PC-3 (cell line): ENCODE data around the gene RTKN2. TPM values are rescaled to one million over a fixed set of nuclear protein-coding genes. Genes with fewer than 3 reads are reported as not detected.

ENCODE experiments used
- ATAC-seq: fragments of 200-7000 bp; cut with Tn5 transposase; 2 replicates; pipeline ENCODE4 v1.9.1; 2020; ENCODE audit warnings: mild to moderate bottlenecking, moderate library complexity
- BruUV-seq: library from RNA; stranded (reverse); fragments of 400-500 nt; replicated peaks from 2 replicates; lab custom pipeline; 2021; lab: Mats Ljungman, UMichigan
- CTCF ChIA-PET: fragments of 300-600 bp; sonication (Branson Sonifier 250); formaldehyde crosslinking; loops from one replicate; lab custom pipeline; 2022; ENCODE audit warnings: antibody characterized with exemption; lab: Charles Lee
- POLR2A ChIA-PET: fragments of 300-600 bp; sonication (Branson Sonifier 250); formaldehyde crosslinking; loops from one replicate; lab custom pipeline; 2022; ENCODE audit warnings: antibody characterized with exemption; ENCODE audit not compliant: unreplicated experiment; lab: Charles Lee
- DNase-seq: peaks from one replicate; pipeline ENCODE4 v3.0.0-alpha.2; 2015
- H2AFZ ChIP-seq: fragments of 300-600 bp; sonication (generic); 2 replicates; pipeline ENCODE4 v1.6.0; 2016; ENCODE audit warnings: antibody characterized with exemption, low read length
- H3F3A ChIP-seq: fragments of 300-600 bp; sonication (generic); one replicate; pipeline ENCODE4 v1.6.0; 2017; ENCODE audit warnings: antibody characterized with exemption, low read length, control low read depth, mild to moderate bottlenecking; ENCODE audit not compliant: unreplicated experiment
- H3K27ac ChIP-seq: fragments of 300-600 bp; sonication (generic); 2 replicates; pipeline ENCODE4 v1.5.1; 2016; ENCODE audit warnings: mild to moderate bottlenecking, low read length
- H3K27me3 ChIP-seq: fragments of 300-600 bp; sonication (generic); 2 replicates; pipeline ENCODE4 v1.6.1; 2016; ENCODE audit warnings: low read length, mixed read lengths
- H3K36me3 ChIP-seq: fragments of 300-600 bp; sonication (generic); 2 replicates; pipeline ENCODE4 v1.6.1; 2016; ENCODE audit warnings: low read depth, mixed run types, low read length, mixed read lengths
- H3K4me1 ChIP-seq: fragments of 300-600 bp; sonication (generic); 2 replicates; pipeline ENCODE4 v1.5.1; 2016; ENCODE audit warnings: low read length; ENCODE audit not compliant: insufficient read depth
- H3K4me2 ChIP-seq: fragments of 300-600 bp; sonication (generic); 2 replicates; pipeline ENCODE4 v1.6.0; 2016; ENCODE audit warnings: low read length
- H3K4me3 ChIP-seq: fragments of 300-600 bp; sonication (generic); 2 replicates; pipeline ENCODE4 v1.5.1; 2016; ENCODE audit warnings: mild to moderate bottlenecking, low read length, mixed read lengths
- H3K79me2 ChIP-seq: fragments of 300-600 bp; sonication (generic); 2 replicates; pipeline ENCODE4 v1.6.1; 2017; ENCODE audit warnings: low read length, mixed read lengths
- H3K9ac ChIP-seq: fragments of 300-600 bp; sonication (generic); 2 replicates; pipeline ENCODE4 v1.6.0; 2016; ENCODE audit warnings: mild to moderate bottlenecking, low read length
- H3K9me2 ChIP-seq: fragments of 300-600 bp; sonication (generic); replicated peaks from 2 replicates; pipeline ENCODE4 v1.6.1; 2016; ENCODE audit warnings: mixed run types, low read length, mixed read lengths
- H3K9me3 ChIP-seq: fragments of 300-600 bp; sonication (generic); 2 replicates; pipeline ENCODE4 v1.6.1; 2016; ENCODE audit warnings: low read length, mixed read lengths
- H4K20me1 ChIP-seq: fragments of 300-600 bp; sonication (generic); 2 replicates; pipeline ENCODE4 v1.6.1; 2016; ENCODE audit warnings: low read length, mixed read lengths
- EZH2 ChIP-seq: fragments of 300-600 bp; sonication (generic); IDR thresholded peaks from one replicate; pipeline ENCODE4 v1.6.1; 2017; ENCODE audit warnings: antibody characterized with exemption, mild to moderate bottlenecking, low read length; ENCODE audit not compliant: unreplicated experiment
- EZH2phosphoT487 ChIP-seq: fragments of 300-600 bp; sonication (generic); IDR thresholded peaks from 2 replicates; pipeline ENCODE4 v1.6.1; 2018; ENCODE audit warnings: mild to moderate bottlenecking, antibody characterized with exemption, low read length, borderline replicate concordance
- intact Hi-C: fragments of 100-400 bp; cut with micrococcal nuclease; formaldehyde crosslinking; loops from 2 replicates; pipeline ENCODE4 v1.9.0; 2023
- total RNA-seq: library from RNA; depleted of rRNA; stranded (reverse); fragments of >200 nt; gene quantifications from 2 replicates; pipeline ENCODE4 v1.2.3, GENCODE V29; 2014
- TF ChIP-seq, protein P1 (sequence below): fragments of 300-600 bp; sonication (generic); conservative IDR thresholded peaks from 2 replicates; pipeline ENCODE4 v1.5.1; 2017; ENCODE audit warnings: antibody characterized with exemption, low read depth, mild to moderate bottlenecking, low read length

Gene RTKN2
- total RNA-seq, 1 experiment from 2014 or later: 26.6 TPM

DNA sequence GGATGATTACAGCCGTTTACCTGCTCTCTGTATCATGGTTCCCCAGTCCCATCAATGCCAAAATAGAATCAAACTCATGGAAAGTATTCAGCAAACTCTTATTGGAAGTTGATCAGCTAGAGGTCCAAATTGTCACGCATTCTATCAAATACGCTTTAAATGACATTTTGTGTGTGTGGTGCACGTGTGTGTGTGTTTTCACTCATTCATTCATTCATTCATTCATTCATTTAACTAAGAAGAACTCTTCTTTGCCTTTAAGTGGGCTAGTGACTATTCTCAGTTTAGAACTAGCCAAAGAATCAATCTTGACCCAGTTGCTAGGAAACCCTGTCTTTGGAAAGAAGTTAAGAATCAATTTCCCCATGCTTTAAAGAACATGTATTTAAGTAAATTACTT, 102.8 kb downstream of the RTKN2 start:
- POLR2A ChIA-PET: no interaction called here
- H3K9me2 ChIP-seq: no peaks in the 10 kb centered on the region
- ATAC-seq (no peak), DNase-seq (no peak)
- no peak overlapping the region for H3K4me2 ChIP-seq
- H3K27me3 ChIP-seq: no peaks in the 10 kb centered on the region
- no TSS peak for BruUV-seq
- H3K4me1 ChIP-seq: no peaks in the 10 kb centered on the region
- intact Hi-C loops: no loop called here
- H3K4me3 ChIP-seq: no peak overlapping the region
- H3K27ac ChIP-seq: no peak overlapping the region
- no peaks in the 10 kb centered on the region for H3K36me3 ChIP-seq
- TF ChIP-seq EZH2 (no peak), EZH2phosphoT487 (no peak)
- TF ChIP-seq, protein P1, sequence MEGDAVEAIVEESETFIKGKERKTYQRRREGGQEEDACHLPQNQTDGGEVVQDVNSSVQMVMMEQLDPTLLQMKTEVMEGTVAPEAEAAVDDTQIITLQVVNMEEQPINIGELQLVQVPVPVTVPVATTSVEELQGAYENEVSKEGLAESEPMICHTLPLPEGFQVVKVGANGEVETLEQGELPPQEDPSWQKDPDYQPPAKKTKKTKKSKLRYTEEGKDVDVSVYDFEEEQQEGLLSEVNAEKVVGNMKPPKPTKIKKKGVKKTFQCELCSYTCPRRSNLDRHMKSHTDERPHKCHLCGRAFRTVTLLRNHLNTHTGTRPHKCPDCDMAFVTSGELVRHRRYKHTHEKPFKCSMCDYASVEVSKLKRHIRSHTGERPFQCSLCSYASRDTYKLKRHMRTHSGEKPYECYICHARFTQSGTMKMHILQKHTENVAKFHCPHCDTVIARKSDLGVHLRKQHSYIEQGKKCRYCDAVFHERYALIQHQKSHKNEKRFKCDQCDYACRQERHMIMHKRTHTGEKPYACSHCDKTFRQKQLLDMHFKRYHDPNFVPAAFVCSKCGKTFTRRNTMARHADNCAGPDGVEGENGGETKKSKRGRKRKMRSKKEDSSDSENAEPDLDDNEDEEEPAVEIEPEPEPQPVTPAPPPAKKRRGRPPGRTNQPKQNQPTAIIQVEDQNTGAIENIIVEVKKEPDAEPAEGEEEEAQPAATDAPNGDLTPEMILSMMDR: no peak
- no peaks in the 10 kb centered on the region for H4K20me1 ChIP-seq
- H3K9ac ChIP-seq: no peak overlapping the region
- no peak overlapping the region for H2AFZ ChIP-seq
- no peaks in the 10 kb centered on the region for H3F3A ChIP-seq
- CTCF ChIA-PET: interaction anchor here (0.6 kb wide), 1 partner anchor 45 kb away, joined by 3 read pairs; no protein-coding TSS in a partner anchor
- H3K9me3 ChIP-seq: no peaks in the 10 kb centered on the region
- H3K79me2 ChIP-seq: no peaks in the 10 kb centered on the region

DNA sequence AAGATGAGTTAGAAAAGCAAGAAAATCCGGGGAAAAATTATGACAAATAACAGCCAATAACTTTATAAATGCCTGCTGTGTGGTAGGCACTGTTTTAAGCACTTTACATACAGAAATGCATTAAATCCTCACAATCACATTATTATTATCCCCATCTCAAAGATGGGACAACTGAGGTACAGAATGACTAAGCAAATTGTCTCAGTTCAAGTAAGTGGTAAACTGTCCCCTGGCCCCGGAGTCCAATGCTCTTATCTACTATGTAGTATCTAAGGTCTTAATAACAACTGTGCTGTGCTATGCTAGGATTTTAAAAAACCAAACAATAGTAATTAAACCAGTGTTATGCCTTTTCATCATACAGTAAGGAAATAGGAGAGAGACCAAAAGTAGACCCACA, 105.6 kb downstream of the RTKN2 start:
- Histone ChIP-seq H3K27ac (no peak overlapping the region), H3K9me2 (no peaks in the 10 kb centered on the region), H3K4me2 (no peak overlapping the region), H3K79me2 (no peaks in the 10 kb centered on the region), H3K36me3 (no peaks in the 10 kb centered on the region), H3K27me3 (no peaks in the 10 kb centered on the region), H3K4me3 (no peak overlapping the region), H4K20me1 (no peaks in the 10 kb centered on the region), H2AFZ (no peak overlapping the region), H3K9ac (no peak overlapping the region), H3K9me3 (no peaks in the 10 kb centered on the region), H3F3A (no peaks in the 10 kb centered on the region), H3K4me1 (no peaks in the 10 kb centered on the region)
- CTCF ChIA-PET: no interaction called here
- no peak for TF ChIP-seq EZH2
- TF ChIP-seq, protein P1: no peak
- TF ChIP-seq EZH2phosphoT487: no peak
- intact Hi-C loops: no loop called here
- POLR2A ChIA-PET: no interaction called here
- no peak for DNase-seq
- no TSS peak for BruUV-seq
- ATAC-seq: no peak

DNA sequence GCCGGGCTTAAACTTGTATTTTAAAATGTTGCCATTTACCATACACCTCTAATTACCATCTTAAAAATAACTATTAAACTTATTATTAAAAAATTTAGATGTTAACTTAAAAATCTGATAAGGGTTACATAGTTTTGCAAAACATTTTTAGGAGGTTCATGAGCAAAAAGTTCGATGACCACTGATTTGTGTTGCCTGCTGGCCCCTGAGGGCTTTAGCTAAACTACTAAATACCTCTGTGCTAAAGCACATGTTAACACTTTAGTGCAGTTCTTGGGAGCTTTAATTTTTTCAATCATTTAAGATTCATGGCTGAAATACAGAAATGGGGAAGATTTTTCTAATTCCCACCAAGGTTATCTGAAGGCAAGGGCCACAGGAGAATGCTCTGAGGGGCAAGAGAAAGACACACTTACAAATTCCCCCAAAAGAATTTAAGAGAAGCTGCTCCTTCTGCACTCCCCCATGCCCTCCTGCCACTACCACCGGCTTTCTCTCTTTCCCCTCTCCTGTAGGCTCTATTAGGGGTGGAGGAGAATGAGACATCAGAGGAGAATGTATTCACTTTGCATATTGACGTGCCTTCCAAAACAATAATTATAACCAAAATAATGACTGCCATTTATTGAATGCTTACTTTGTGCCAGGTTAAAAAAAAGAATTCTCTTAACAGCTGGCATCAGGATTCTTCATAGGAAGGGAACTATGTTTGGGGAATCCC, 106.2 kb downstream of the RTKN2 start:
- CTCF ChIA-PET: no interaction called here
- H3K9me2 ChIP-seq: no peaks in the 10 kb centered on the region
- no peak overlapping the region for H2AFZ ChIP-seq
- H3F3A ChIP-seq: no peaks in the 10 kb centered on the region
- H3K79me2 ChIP-seq: no peaks in the 10 kb centered on the region
- H3K9me3 ChIP-seq: no peaks in the 10 kb centered on the region
- no peaks in the 10 kb centered on the region for H4K20me1 ChIP-seq
- no peak overlapping the region for H3K9ac ChIP-seq
- no peaks in the 10 kb centered on the region for H3K4me1 ChIP-seq
- H3K27me3 ChIP-seq: no peaks in the 10 kb centered on the region
- H3K36me3 ChIP-seq: no peaks in the 10 kb centered on the region
- no peak overlapping the region for H3K4me2 ChIP-seq
- TF ChIP-seq, protein P1: no peak
- no peak for TF ChIP-seq EZH2phosphoT487
- TF ChIP-seq EZH2: no peak
- POLR2A ChIA-PET: no interaction called here
- ATAC-seq: no peak
- DNase-seq: no peak
- H3K27ac ChIP-seq: no peak overlapping the region
- no TSS peak for BruUV-seq
- intact Hi-C loops: no loop called here
- H3K4me3 ChIP-seq: no peak overlapping the region
